NCI-H2171 (cell line): Measurements from ENCODE around the gene MRPL17.

Source experiments
- DNase-seq: peaks from one replicate; lab custom pipeline; 2025; lab: John Stamatoyannopoulos, UW

The MRPL17 gene

GRCh38 chr11:6682591-6682935 is 577 bp downstream of the MRPL17 start:
- DNase-seq: no peak

- no peak for DNase-seq
Measured at GRCh38 chr11:6681949-6682348, 1.2 kb downstream of the MRPL17 start.

- no peak for DNase-seq
Measured at GRCh38 chr11:6681505-6681904, 1.6 kb downstream of the MRPL17 start.

GRCh38 chr11:6677018-6677417 is 6.1 kb downstream of the MRPL17 start:
- DNase-seq: no peak

- DNase-seq: no peak
Measured at GRCh38 chr11:6674862-6675261, 8.3 kb downstream of the MRPL17 start.

- no peak for DNase-seq
Measured at GRCh38 chr11:6674219-6674597, 8.9 kb downstream of the MRPL17 start.

GRCh38 chr11:6673523-6674218 is 9.5 kb downstream of the MRPL17 start:
- DNase-seq: no peak

- DNase-seq: no peak
Measured at GRCh38 chr11:6671991-6672390, 11.1 kb downstream of the MRPL17 start.

GRCh38 chr11:6670202-6670830 is 12.8 kb downstream of the MRPL17 start:
- DNase-seq: no peak

GRCh38 chr11:6667733-6668374 is 15.3 kb downstream of the MRPL17 start:
- DNase-seq: no peak

GRCh38 chr11:6666302-6667183 is 16.6 kb downstream of the MRPL17 start:
- DNase-seq: no peak

GRCh38 chr11:6664551-6664950 is 18.6 kb downstream of the MRPL17 start:
- no peak for DNase-seq

GRCh38 chr11:6663794-6664469 is 19.2 kb downstream of the MRPL17 start:
- no peak for DNase-seq

- DNase-seq: no peak
Measured at GRCh38 chr11:6660712-6661111, 22.4 kb downstream of the MRPL17 start.

- no peak for DNase-seq
Measured at GRCh38 chr11:6658647-6659046, 24.5 kb downstream of the MRPL17 start.

- no peak for DNase-seq
Measured at GRCh38 chr11:6657346-6657745, 25.8 kb downstream of the MRPL17 start.

GRCh38 chr11:6656936-6657335 is 26.2 kb downstream of the MRPL17 start:
- no peak for DNase-seq

- no peak for DNase-seq
Measured at GRCh38 chr11:6656584-6656915, 26.6 kb downstream of the MRPL17 start.

- no peak for DNase-seq
Measured at GRCh38 chr11:6655790-6656583, 27.2 kb downstream of the MRPL17 start, which contains the start of gene DCHS1. TSS of gene DCHS1 (minus strand) at chr11:6655809. CDS start at chr11:6641613, 14,196 bp downstream.

- DNase-seq: no peak
Measured at GRCh38 chr11:6655020-6655789, 27.9 kb downstream of the MRPL17 start.
